A375 (cell line): ENCODE data around the gene CCND3. TPM values are rescaled to one million over a fixed set of nuclear protein-coding genes. Genes with fewer than 3 reads are reported as not detected.

Experiments used
- small RNA-seq: library from RNA; depleted of rRNA; stranded (forward); fragments of <200 nt; gene quantifications from one replicate; pipeline ENCODE3, GENCODE V24; 2014
- total RNA-seq: library from RNA; depleted of rRNA; stranded (reverse); fragments of >200 nt; shearing (Covaris generic); gene quantifications from 2 replicates; pipeline ENCODE4 v1.2.3, GENCODE V29; 2014; rRNA removed

The CCND3 gene
- total RNA-seq = 21.5 and 28.5 TPM in 2 replicates

GRCh38 chr6:41941280-41942066 is at the start of gene CCND3:
Gene CCND3, minus strand, starts transcription at chr6:41941808. Its CDS starts 159 bp downstream, at chr6:41941649.

GRCh38 chr6:41920921-41921711 is 20.5 kb downstream of the CCND3 start, which contains the start of the genes BYSL and MED20:
Gene BYSL, plus strand, starts transcription at chr6:41921499. Its CDS starts 64 bp downstream, at chr6:41921563.
Gene MED20, minus strand, starts transcription at chr6:41921139. Its CDS starts 121 bp downstream, at chr6:41921018.

GRCh38 chr6:41895300-41896233 is 46.0 kb downstream of the CCND3 start, which contains the start of gene USP49:
Gene USP49, minus strand, starts transcription at chr6:41895375. Its CDS starts 88,392 bp downstream, at chr6:41806983.

Small RNA genes within 50 kb of the gene (small RNA-seq; reads per million reads assigned to genes)
- gene RF00019 = not detected

Other genes with a start within 250 kb of the CCND3 start
- 3.3 TPM in 2 replicates for gene TFEB, start 206.2 kb downstream of the CCND3 start, total RNA-seq
- gene PGC, start 194.4 kb downstream of the CCND3 start, total RNA-seq = not detected in 2 replicates
- gene FRS3, start 161.9 kb downstream of the CCND3 start, total RNA-seq = 3.1 TPM in 2 replicates
- gene PRICKLE4, start 161.0 kb downstream of the CCND3 start, total RNA-seq = not detected in 2 replicates
- gene TOMM6, start 154.1 kb downstream of the CCND3 start, total RNA-seq = 94.8 and 96.0 TPM in 2 replicates
- 1.2 and 1.8 TPM in 2 replicates for gene USP49, start 46.4 kb downstream of the CCND3 start, total RNA-seq
- 13.8 and 16.7 TPM in 2 replicates for gene MED20, start 20.7 kb downstream of the CCND3 start, total RNA-seq
- gene BYSL, start 20.3 kb downstream of the CCND3 start, total RNA-seq = 39.5 and 45.9 TPM in 2 replicates
- gene TAF8, start 108.7 kb upstream of the CCND3 start, total RNA-seq = 20.0 and 31.9 TPM in 2 replicates
- gene C6orf132, start 200.8 kb upstream of the CCND3 start, total RNA-seq = not detected in 2 replicates
- gene GUCA1A, start 231.6 kb upstream of the CCND3 start, total RNA-seq = not detected in 2 replicates